Aorta (tissue), 5 donors: ENCODE measurements around the gene PKD1. TPM values are rescaled to one million over a fixed set of nuclear protein-coding genes. Genes with fewer than 3 reads are reported as not detected.
"Not testable (repeated sequence)": the region's sequence is repeated elsewhere in the genome, so short reads cannot be mapped to it uniquely, and the experiment has no call there.

Source experiments
- ATAC-seq: fragments of 200-7000 bp; cut with Tn5 transposase; one replicate; pipeline ENCODE4 v1.9.1; 2022; ENCODE audit warnings: moderate library complexity; ENCODE audit not compliant: low FRiP score
- DNase-seq, 2 donors: peaks; one replicate each; pipeline ENCODE4 v3.0.0-alpha.2; 2020
- H3K27ac ChIP-seq, 2 donors: one replicate each; pipeline ENCODE4 v1.5.1; 2013; ENCODE audit warnings: low read length in 2 of 2, mild to moderate bottlenecking in 2 of 2, moderate library complexity in 2 of 2, control low read depth in 1 of 2, inconsistent platforms in 1 of 2, low read depth in 1 of 2
- H3K27me3 ChIP-seq, 2 donors: one replicate each; pipeline ENCODE4 v1.6.1; 2013; ENCODE audit warnings: control low read depth in 1 of 2, low read length in 1 of 2, mild to moderate bottlenecking in 1 of 2, moderate library complexity in 1 of 2; ENCODE audit not compliant: insufficient read depth in 2 of 2, control insufficient read depth in 1 of 2
- H3K36me3 ChIP-seq, 2 donors: one replicate each; pipeline ENCODE4 v1.6.1; 2013; ENCODE audit warnings: control low read depth in 1 of 2, low read length in 1 of 2, mild to moderate bottlenecking in 1 of 2; ENCODE audit not compliant: insufficient read depth in 2 of 2, control insufficient read depth in 1 of 2
- H3K4me1 ChIP-seq, 2 donors: one replicate each; pipeline ENCODE4 v1.6.1; 2013; ENCODE audit warnings: low read length in 2 of 2, control low read depth in 1 of 2, mild to moderate bottlenecking in 1 of 2, moderate library complexity in 1 of 2; ENCODE audit not compliant: insufficient read depth in 2 of 2, control insufficient read depth in 1 of 2
- H3K4me3 ChIP-seq, 2 donors: one replicate each; pipeline ENCODE4 v1.5.1; 2013; ENCODE audit warnings: low read length in 2 of 2, control low read depth in 1 of 2, mild to moderate bottlenecking in 1 of 2
- H3K9me3 ChIP-seq: one replicate; pipeline ENCODE4 v1.6.1; 2013; ENCODE audit warnings: mild to moderate bottlenecking, low read length; ENCODE audit not compliant: control insufficient read depth
- WGBS, 2 donors: extraction: QIAGEN DNeasy Blood & Tissue Kit; methylation state at CpG; one replicate each; pipeline ENCODE4 v1.1.7; 2013; 5-methylcytosine and 5-hydroxymethylcytosine counted together
- intact Hi-C, 2 donors: fragments of 100-400 bp; cut with DNase I; formaldehyde crosslinking; loops; one replicate each; pipeline versions ENCODE4 v1.14.2 to v1.15.0; 2022
- polyA plus RNA-seq, 2 donors: library from polyadenylated mRNA; stranded (reverse); fragments of 200-250 nt; gene quantifications; one replicate each; pipeline ENCODE4 v1.2.3, GENCODE V29; 2013
- total RNA-seq, 2 donors: library from RNA; stranded (reverse); fragmentation: NEBNext Ultra II Directional; extraction: Animal tissue kit (Norgen Biotek cat#: 25700); gene quantifications; one replicate each; pipeline ENCODE4 v1.2.1, GENCODE V29; 2021
- donor health status: healthy with polysubstance abuse.
- donor health status: Bipolar disorder and iron deficiency.
- donor health status: DM: no; HTN: no; CAD: no.
- donor health status: DM: no; HTN: no; CAD: no.
- donor health status: DM: yes; HTN: yes; CAD: no.

Gene PKD1
- total and polyA plus RNA-seq, 4 donors = 42.8 to 337 (median 297) TPM

DNA sequence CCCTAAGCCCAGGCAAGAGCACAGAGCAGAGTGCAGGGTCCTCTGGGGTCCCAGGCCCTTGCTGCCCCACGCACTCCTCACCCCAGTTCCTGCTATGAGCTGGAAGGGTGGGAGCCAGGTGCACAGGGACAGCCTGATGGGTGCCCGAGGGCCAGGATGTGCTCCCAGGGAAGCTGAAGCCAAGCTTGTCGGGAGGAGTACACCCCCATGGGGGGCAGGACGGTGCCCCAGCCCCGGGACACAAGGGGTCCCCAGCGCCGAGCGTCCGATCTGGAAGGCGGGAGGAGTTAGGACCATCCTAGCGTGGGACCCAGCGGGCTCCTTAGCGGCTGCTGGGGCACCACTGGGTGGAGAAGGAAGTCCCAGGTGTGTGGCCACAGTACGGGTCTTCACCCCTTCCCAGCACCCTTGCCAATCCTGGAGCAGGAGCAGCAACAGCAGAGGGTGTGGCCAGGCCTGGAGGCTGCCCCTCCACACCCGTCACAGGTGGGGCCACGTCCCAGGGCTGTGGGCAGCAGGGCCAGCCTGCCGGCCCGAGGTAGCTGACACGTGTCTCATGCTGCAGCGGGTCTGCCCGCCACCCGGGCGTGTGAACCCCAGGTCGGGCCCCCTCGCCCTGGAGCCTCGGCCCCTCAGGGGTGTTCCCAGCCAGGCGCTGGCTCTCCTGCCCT lies 11.9 kb downstream of the PKD1 start:
- H3K27me3 ChIP-seq, H3K4me3 ChIP-seq, H3K36me3 ChIP-seq, DNase-seq, intact Hi-C loops, H3K4me1 ChIP-seq, H3K9me3 ChIP-seq: not testable (repeated sequence)
- WGBS, 2 donors = 4 to 6% methylated on average over 17 to 26 of the region's 27 CpGs
- peak; percentile 12 for ATAC-seq
- H3K27ac ChIP-seq = peak overlapping the region; percentile 87 to 98

GRCh38 chr16:2122934-2123683 lies 12.6 kb downstream of the PKD1 start:
- H3K36me3 ChIP-seq, H3K4me1 ChIP-seq, H3K4me3 ChIP-seq, intact Hi-C loops, DNase-seq, H3K9me3 ChIP-seq, H3K27me3 ChIP-seq: not testable (repeated sequence)
- ATAC-seq = peak; percentile 36
- 4 to 8% methylated on average over 16 to 22 of the region's 26 CpGs for WGBS, 2 donors
- peak overlapping the region; percentile 87 to 98 for H3K27ac ChIP-seq

DNA sequence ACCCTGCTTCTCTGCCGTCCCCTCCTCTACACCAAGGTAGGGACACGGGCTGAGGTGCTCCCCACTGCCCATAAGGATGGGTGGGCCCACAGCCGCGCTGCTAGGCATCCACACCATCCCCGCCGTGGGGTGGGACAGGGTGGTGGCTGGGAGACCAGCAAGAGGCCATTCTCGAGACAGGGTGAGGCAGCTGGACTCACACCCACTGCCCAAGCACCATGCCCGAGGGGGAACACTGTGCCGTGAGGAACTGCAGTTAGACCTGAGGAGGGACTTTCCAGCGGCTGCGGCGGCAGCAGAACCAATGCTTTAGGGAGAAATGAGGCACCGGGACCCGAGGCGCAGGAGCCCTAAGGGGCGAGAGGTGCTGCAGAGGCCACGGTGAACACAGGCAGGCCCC lies 13.3 kb downstream of the PKD1 start:
- Histone ChIP-seq H3K27me3 (no peaks in the 10 kb centered on the region), H3K27ac (peak overlapping the region in 1 of 2 donors; percentile 73), H3K4me1 (no peaks in the 10 kb centered on the region), H3K9me3 (no peaks in the 10 kb centered on the region), H3K36me3 (no peaks in the 10 kb centered on the region), H3K4me3 (no peak overlapping the region)
- intact Hi-C loops = no loop called here
- WGBS, 2 donors = 20 to 22% methylated on average over 15 to 17 of the region's 17 CpGs
- DNase-seq (no peak), ATAC-seq (no peak)

DNA sequence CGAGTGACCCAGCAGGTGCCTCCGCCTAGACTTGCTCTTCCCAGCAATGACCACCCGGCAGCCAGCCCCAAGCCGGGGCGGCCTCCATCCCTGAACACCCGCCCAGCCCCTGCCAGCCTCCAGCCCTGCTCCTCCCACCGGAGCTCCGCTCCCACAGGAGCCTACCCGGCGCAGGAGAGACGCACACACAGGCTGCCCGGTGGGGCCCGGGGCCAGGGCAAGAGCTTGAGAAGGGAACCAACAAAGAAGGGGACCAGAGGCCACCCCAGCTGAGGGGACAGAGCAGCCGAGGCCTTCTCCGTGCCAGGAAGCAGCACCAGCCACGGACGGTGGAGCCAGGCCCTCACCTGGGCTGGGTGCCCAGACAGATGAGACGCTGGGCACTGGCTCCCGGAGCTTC lies 13.8 kb downstream of the PKD1 start:
- H3K4me1 ChIP-seq = no peaks in the 10 kb centered on the region
- ATAC-seq = no peak

DNA sequence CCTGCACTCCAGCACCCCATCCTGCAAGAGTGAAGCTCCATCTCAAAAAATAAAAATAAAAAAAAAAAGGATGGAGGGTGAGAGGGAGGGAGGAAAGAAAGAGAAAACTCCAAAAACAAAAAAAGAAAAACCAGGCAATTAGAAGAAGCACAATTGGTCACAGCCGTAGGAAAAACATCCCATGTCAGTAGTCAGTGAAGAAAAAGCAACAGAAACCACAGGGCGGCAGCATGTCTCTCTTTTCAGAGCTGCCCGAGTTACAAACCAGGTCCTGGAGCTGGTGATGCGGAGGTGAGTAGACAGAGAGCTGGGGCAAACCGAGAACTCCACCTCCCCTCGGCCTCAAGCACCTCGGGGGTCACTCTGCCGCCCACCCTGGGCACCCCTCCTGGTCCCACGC lies 14.4 kb downstream of the PKD1 start:
- WGBS, 2 donors = 3% methylated on average over 9 of the region's 9 CpGs
- not testable (repeated sequence) for H3K27me3 ChIP-seq, H3K4me1 ChIP-seq, H3K36me3 ChIP-seq, ATAC-seq, DNase-seq, H3K9me3 ChIP-seq
- intact Hi-C loops = loop anchor here in 1 of 2 donors (2.0 kb wide), 1 partner anchor 17 kb away; no protein-coding TSS in a partner anchor
- peak overlapping the region in 1 of 2 donors; percentile 6 for H3K4me3 ChIP-seq
- peak overlapping the region; percentile 44 to 87 for H3K27ac ChIP-seq

More for the DNA sequence above, 13.8 kb downstream of the PKD1 start:
- H3K36me3 ChIP-seq = no peaks in the 10 kb centered on the region
- H3K4me3 ChIP-seq = peak overlapping the region in 1 of 2 donors; percentile 6
- DNase-seq = peak in 1 of 2 donors; percentile 71
- intact Hi-C loops = loop anchor here in 1 of 2 donors (2.0 kb wide), 1 partner anchor 17 kb away; no protein-coding TSS in a partner anchor
- 3 to 7% methylated on average over 19 of the region's 19 CpGs for WGBS, 2 donors
- no peaks in the 10 kb centered on the region for H3K9me3 ChIP-seq
- H3K27ac ChIP-seq = peak overlapping the region; percentile 44 to 87
- no peaks in the 10 kb centered on the region for H3K27me3 ChIP-seq

DNA sequence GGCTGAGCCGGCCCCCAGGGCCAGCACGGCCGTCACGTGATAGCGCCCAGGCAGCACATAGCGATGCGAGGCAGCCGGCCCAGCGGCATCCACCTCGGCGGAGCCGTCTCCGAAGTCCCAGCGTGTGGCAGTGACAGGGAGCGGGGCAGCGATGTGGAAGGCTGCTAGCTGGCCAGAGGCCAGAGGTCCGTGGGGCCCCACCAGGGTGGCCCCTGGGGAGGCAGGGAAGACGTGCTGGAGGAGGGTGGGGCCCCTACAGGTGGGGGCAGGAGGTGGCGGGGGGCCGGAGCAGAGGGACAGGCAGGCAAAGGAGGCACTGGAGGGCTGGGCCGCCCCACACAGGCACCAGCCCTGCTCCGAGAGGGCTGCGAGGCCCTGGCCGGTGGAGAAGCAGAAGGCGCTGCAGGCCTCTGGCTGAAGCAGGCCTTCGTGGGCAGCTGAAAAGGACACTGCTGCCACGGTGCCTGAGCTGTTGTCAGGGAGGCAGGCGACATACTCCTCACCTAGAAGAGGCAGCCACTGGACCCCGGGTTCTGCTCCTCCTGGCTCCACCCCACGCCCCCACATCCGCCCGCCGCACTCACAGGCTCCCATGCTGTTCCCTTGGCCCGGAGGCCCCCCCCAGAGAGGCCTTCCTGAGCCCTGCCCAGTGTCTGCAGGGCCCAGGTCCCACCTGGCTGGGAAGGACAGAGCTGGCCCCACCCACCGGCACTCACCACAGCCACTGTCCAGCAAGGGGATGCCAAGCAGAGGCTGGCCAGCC lies 17.6 kb downstream of the PKD1 start:
- H3K27ac ChIP-seq, H3K36me3 ChIP-seq, H3K4me3 ChIP-seq, intact Hi-C loops, H3K9me3 ChIP-seq, H3K4me1 ChIP-seq, ATAC-seq, H3K27me3 ChIP-seq, DNase-seq: not testable (repeated sequence)
- 53 to 54% methylated on average over 17 to 31 of the region's 35 CpGs for WGBS, 2 donors

GRCh38 chr16:2117341-2117740 lies 18.4 kb downstream of the PKD1 start:
- H3K4me3 ChIP-seq, intact Hi-C loops, H3K27ac ChIP-seq, DNase-seq, ATAC-seq, H3K9me3 ChIP-seq, H3K27me3 ChIP-seq, H3K36me3 ChIP-seq, H3K4me1 ChIP-seq: not testable (repeated sequence)
- WGBS, 2 donors = 84 to 90% methylated on average over 10 to 24 of the region's 25 CpGs

GRCh38 chr16:2116428-2116827 lies 19.3 kb downstream of the PKD1 start:
- 82 to 87% methylated on average over 15 to 24 of the region's 24 CpGs for WGBS, 2 donors

More at GRCh38 chr16:2116428-2116827, 19.3 kb downstream of the PKD1 start:
- H3K4me1 ChIP-seq, DNase-seq, H3K9me3 ChIP-seq, intact Hi-C loops, H3K36me3 ChIP-seq, H3K27me3 ChIP-seq, ATAC-seq, H3K4me3 ChIP-seq, H3K27ac ChIP-seq: not testable (repeated sequence)
